SU-DHL-6 (cell line): ENCODE measurements around the gene YWHAQ.

Experiments used
- H2AFZ ChIP-seq: fragments of 200-600 bp; sonication (generic); 2 replicates; pipeline ENCODE4 v1.6.1; 2014; ENCODE audit warnings: low read depth, mild to moderate bottlenecking, moderate library complexity, mixed read lengths, antibody characterized with exemption, low read length; ENCODE audit not compliant: severe bottlenecking
- H3F3A ChIP-seq: fragments of 200-600 bp; shearing (Covaris generic); 2 replicates; pipeline ENCODE4 v1.6.0; 2016; ENCODE audit warnings: antibody characterized with exemption, mild to moderate bottlenecking; ENCODE audit not compliant: insufficient read depth
- H3K27ac ChIP-seq: fragments of 200-600 bp; sonication (generic); 2 replicates; pipeline ENCODE4 v1.5.1; 2016; ENCODE audit warnings: low read depth, mild to moderate bottlenecking, low read length, moderate library complexity, mixed read lengths
- H3K27me3 ChIP-seq: fragments of 200-600 bp; sonication (generic), shearing (Covaris generic); 2 replicates; pipeline ENCODE4 v1.6.0; 2014; ENCODE audit warnings: mild to moderate bottlenecking, low read length
- H3K36me3 ChIP-seq: fragments of 200-600 bp; sonication (generic); 2 replicates; pipeline ENCODE4 v1.6.1; 2014; ENCODE audit warnings: mild to moderate bottlenecking, low read length, mixed read lengths
- H3K4me2 ChIP-seq: fragments of 300-600, 200-600 bp; shearing (Covaris generic), sonication (generic); 2 replicates; pipeline ENCODE4 v1.6.0; 2014; ENCODE audit warnings: low read length, low read depth, mild to moderate bottlenecking; ENCODE audit not compliant: poor library complexity, severe bottlenecking
- H3K4me3 ChIP-seq: fragments of 200-600 bp; sonication (generic); 2 replicates; pipeline ENCODE4 v1.5.1; 2014; ENCODE audit warnings: antibody characterized with exemption, low read length, mild to moderate bottlenecking, mixed read lengths; ENCODE audit not compliant: insufficient read depth, poor library complexity, severe bottlenecking
- H3K79me2 ChIP-seq: fragments of 200-600 bp; sonication (generic); 2 replicates; pipeline ENCODE4 v1.6.1; 2014; ENCODE audit warnings: mild to moderate bottlenecking, low read length, moderate library complexity; ENCODE audit not compliant: insufficient read depth
- H3K9ac ChIP-seq: fragments of 200-600 bp; sonication (generic); 2 replicates; pipeline ENCODE4 v1.7.0; 2014; ENCODE audit warnings: mild to moderate bottlenecking, low read length
- H3K9me2 ChIP-seq: fragments of 200-600 bp; sonication (generic); replicated peaks from 2 replicates; pipeline ENCODE4 v1.6.1; 2014; ENCODE audit warnings: low read length; ENCODE audit not compliant: insufficient read depth
- H3K9me3 ChIP-seq: fragments of 200-600 bp; sonication (generic); 2 replicates; pipeline ENCODE4 v1.6.1; 2014; ENCODE audit warnings: low read length, mixed read lengths; ENCODE audit not compliant: insufficient read depth
- H4K20me1 ChIP-seq: fragments of 200-600 bp; sonication (generic); 2 replicates; pipeline ENCODE4 v1.6.1; 2014; ENCODE audit warnings: low read depth, mild to moderate bottlenecking, antibody characterized with exemption, low read length, moderate library complexity, mixed read lengths
- EZH2phosphoT487 ChIP-seq: fragments of 200-600 bp; sonication (generic), shearing (Covaris generic); conservative IDR thresholded peaks from 2 replicates; pipeline ENCODE4 v1.6.1; 2018; ENCODE audit warnings: mild to moderate bottlenecking, antibody characterized with exemption, low read length, moderate library complexity, mixed read lengths
- TF ChIP-seq, protein P1 (sequence below): fragments of 200-600 bp; sonication (generic); IDR thresholded peaks from one replicate; pipeline ENCODE4 v1.5.1; 2017; ENCODE audit warnings: antibody characterized with exemption, mild to moderate bottlenecking, low read length, moderate library complexity; ENCODE audit not compliant: insufficient read depth, poor library complexity, severe bottlenecking

Gene YWHAQ

DNA sequence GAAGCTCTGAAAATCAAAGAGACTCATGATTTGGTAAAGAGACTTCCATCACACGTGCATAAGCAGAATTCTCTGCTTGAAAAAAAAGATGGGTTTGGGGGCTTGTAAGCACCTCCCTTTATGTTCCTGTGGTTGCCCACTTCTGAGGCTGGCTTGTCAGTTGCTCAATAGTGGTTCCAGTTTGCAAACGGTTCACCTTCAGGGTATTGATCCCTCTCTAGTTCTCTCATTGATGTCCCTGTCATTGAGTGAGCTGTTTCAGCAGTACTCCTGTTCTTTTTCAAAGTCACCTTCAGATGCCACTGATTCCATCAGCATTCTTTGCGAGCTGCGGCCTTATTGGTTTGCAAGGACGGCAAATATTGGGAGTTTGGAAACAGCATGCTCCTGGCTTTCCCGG lies 17.1 kb upstream of the YWHAQ start:
- TF ChIP-seq EZH2phosphoT487, result no peak
- TF ChIP-seq, protein P1, sequence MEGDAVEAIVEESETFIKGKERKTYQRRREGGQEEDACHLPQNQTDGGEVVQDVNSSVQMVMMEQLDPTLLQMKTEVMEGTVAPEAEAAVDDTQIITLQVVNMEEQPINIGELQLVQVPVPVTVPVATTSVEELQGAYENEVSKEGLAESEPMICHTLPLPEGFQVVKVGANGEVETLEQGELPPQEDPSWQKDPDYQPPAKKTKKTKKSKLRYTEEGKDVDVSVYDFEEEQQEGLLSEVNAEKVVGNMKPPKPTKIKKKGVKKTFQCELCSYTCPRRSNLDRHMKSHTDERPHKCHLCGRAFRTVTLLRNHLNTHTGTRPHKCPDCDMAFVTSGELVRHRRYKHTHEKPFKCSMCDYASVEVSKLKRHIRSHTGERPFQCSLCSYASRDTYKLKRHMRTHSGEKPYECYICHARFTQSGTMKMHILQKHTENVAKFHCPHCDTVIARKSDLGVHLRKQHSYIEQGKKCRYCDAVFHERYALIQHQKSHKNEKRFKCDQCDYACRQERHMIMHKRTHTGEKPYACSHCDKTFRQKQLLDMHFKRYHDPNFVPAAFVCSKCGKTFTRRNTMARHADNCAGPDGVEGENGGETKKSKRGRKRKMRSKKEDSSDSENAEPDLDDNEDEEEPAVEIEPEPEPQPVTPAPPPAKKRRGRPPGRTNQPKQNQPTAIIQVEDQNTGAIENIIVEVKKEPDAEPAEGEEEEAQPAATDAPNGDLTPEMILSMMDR, result no peak
- Histone ChIP-seq H2AFZ (no peak overlapping the region), H3K27ac (no peak overlapping the region), H3F3A (no peaks in the 10 kb centered on the region), H3K79me2 (no peaks in the 10 kb centered on the region), H3K9ac (no peak overlapping the region), H3K9me3 (no peaks in the 10 kb centered on the region), H4K20me1 (no peaks in the 10 kb centered on the region), H3K4me3 (no peak overlapping the region), H3K27me3 (no peaks in the 10 kb centered on the region), H3K36me3 (no peaks in the 10 kb centered on the region), H3K4me2 (no peak overlapping the region), H3K9me2 (no peaks in the 10 kb centered on the region)

DNA sequence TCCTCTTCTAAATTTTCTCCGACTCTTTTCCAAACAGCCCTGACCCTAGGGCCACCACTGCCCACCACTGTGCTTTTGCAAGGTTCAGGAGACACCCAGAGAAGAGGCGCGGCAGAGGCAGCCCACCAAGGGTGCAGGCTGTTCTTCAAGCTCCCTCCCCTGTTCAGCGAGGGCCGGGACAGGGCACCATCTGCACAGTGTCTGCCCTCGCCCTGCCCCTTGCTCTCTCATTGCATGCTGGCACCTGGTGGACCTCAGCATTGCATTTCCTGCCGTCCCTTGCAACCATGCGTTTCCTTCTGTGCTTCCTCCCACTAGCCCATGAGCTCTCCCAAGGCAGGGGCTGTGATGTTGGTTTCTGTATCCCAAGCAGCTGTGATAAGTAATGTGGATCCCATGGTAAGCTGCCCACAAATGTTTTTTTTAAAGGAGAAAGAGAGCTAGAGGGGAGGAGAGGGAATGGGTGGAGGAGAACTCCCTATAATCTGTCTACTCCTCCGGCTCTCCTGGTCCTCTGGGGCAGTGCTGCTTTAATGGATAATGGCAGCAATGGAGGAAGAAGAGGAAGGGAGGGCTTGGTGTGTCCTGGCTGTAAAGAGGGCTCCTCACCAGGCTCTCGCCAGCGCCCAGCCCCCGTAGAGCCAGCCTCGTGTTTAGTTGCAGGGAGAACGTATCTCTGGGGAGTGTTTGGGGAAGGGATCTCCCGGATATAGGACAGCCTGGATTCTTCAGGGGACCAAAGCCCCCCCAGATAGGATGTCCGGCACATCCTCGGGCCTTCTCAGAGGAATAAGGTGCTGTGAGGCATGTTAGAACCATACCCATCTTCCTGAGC lies 15.6 kb upstream of the YWHAQ start:
- Histone ChIP-seq H3K27me3 (no peaks in the 10 kb centered on the region), H3K9me3 (no peaks in the 10 kb centered on the region), H3K9me2 (no peaks in the 10 kb centered on the region), H4K20me1 (no peaks in the 10 kb centered on the region), H3K4me3 (no peak overlapping the region), H3K79me2 (no peaks in the 10 kb centered on the region), H3F3A (no peaks in the 10 kb centered on the region), H3K9ac (no peak overlapping the region), H3K4me2 (no peak overlapping the region), H3K27ac (no peak overlapping the region), H2AFZ (no peak overlapping the region), H3K36me3 (no peaks in the 10 kb centered on the region)
- TF ChIP-seq, protein P1, result no peak
- TF ChIP-seq EZH2phosphoT487, result no peak

DNA sequence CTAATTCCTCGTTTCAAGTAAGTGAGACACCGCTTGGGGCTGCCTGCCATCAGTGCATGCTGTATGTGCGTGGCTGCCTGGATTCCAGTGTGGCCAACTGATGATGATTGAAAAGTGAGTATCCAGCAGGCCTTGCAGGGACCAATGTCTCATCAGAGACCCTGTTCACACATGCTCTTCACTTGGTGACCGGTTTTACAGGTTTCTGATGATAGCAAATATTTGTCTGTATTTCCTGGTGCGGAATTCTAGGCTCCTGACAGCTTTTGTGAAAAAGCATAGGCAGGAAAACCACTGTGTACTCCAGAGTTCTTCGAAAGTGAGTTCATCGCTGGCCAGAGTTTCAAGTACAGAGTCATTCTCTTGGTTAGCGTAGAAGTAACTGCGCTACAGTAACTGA lies 13.8 kb upstream of the YWHAQ start:
- H3K36me3 ChIP-seq, result no peaks in the 10 kb centered on the region
- no peak overlapping the region for H2AFZ ChIP-seq
- H3K4me3 ChIP-seq, result no peak overlapping the region
- no peak overlapping the region for H3K27ac ChIP-seq
- no peak for TF ChIP-seq EZH2phosphoT487
- TF ChIP-seq, protein P1, result no peak
- no peaks in the 10 kb centered on the region for H3K9me2 ChIP-seq
- H3K9ac ChIP-seq, result no peak overlapping the region
- no peaks in the 10 kb centered on the region for H3K27me3 ChIP-seq
- H3F3A ChIP-seq, result no peaks in the 10 kb centered on the region
- H4K20me1 ChIP-seq, result no peaks in the 10 kb centered on the region
- no peaks in the 10 kb centered on the region for H3K9me3 ChIP-seq
- no peak overlapping the region for H3K4me2 ChIP-seq
- no peaks in the 10 kb centered on the region for H3K79me2 ChIP-seq
